Iris pigment epithelial cell (primary cell): ENCODE measurements around the gene FRS3.
A peak's percentile ranks its signal among the peaks of the same experiment; 100 is the strongest.

Source experiments
- DNase-seq: peaks from one replicate; pipeline ENCODE4 v3.0.0-alpha.2; 2011; ENCODE audit warnings: low read depth

The FRS3 gene

DNA sequence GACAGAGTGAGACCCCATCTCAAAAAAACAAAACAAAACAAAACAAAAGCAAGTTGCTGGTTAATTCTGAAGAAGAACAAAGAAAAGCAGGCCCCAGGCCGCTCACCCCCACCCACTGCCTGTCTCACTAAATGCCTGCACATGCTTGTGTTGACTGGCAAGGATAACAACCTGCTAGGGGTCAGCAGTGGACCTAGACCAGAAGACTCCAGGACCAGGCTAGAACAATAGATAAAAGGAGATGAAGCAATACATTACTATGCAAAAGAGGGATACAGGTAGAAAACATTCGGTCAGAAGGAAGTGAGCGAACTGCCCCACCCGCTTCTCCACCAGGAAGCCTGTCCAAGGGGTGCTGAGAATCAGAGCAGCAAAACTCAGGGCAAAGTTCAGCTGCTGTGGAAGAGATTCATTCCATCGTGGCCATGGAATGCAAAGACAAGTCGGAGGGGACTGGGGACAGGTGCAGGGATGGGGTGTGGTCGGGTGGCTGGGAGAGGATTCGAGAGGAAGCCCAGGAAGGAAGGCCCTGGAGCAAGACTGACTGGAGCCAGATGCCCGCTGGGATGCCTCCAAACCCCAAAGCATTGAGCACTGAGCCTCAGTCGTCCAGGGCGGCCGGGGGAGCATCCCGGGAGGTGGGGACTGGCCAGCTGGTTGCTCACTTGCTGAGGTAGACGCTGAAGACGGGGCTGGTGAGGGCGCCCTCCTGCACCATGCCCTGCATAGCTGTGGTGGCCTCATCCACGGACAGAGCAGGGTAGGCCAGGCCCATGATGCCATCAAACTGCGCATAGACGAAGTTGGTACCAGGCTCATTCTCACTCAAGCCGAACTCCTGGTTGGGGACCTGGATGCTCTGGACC, 37.8 kb downstream of the FRS3 start:
- DNase-seq, result no peak

DNA sequence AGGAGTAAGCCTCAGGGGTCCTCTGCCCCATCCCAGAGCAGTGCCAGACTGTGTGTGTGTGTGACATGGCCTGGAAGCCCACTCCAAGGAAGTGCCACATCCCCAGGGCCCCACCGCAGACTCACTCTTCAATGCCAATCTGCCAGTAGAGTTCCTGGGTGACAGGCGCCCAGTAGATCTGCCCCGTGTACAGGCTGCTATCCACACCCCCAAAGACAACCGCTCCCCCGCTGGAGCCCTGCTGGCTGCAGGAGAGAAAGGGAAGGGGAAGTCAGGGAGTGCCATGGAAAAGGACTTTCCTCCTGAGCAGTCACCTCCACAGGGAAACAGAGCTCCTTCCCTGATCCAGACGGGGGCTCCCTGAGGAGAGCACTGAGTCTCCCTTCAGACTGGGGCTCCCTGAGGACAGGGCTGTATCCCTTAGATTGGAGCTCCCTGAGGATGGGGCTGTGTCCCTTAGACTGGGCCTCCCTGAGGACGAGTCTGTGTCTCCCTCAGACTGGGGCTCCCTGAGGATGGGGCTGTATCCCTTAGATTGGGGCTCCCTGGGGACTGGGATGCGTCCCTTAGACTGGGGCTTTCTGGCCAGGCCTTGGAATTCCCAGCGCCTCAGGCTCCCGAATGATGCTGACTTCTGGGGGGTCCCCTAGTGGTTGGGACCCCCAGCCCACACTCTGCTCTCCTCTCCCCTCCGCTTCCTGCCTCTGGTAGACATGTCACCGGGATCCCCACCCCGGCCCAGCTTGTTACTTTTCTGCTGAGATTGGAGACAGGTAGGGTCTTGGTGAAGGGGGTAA, 39.1 kb downstream of the FRS3 start:
- no peak for DNase-seq

DNA sequence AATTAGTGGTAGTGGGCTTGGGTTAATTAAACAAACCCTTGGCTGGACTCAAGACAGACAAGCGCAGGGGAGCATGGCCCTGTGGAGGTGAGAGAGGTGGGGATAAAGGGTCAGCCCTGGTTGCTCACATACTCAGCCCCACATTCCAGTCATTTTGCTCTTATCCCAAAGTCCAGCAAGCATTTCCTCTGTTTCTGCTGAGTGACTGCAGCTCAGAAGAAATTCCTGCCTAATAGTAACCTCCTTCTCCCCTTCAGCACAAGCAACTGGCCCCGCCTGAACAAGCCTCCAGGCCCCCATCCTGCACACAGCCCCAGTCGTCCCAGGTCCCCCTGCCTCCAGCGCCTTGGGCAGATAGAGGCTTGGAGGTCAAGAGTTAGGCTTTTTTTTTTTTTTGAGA, 40.7 kb downstream of the FRS3 start:
- DNase-seq, result no peak

DNA sequence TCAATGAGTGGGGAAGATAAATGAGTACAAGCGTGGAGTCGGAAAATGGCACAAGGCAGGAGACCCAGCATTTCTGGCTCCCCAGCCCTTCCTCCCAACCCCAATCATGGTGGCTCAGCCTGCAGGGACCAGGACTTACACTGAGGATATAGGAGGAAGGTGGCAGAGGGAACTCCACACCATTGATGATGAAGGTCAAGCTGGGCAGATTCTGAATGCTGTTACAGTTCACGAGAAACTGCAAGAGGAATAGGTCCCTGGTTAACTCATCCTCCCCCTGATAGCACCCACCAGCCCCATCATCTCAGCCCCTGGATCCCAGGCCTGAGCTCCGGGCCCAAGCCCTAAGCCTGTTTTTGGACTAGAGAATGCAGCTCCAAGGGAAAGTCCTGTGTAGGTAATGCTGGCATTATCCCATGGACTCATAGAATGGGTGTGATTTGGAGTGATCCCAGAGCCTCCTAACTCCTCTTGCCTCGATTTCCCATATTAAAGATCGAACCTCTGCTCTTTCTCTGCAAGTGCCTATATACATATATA, 42.0 kb downstream of the FRS3 start:
- no peak for DNase-seq

DNA sequence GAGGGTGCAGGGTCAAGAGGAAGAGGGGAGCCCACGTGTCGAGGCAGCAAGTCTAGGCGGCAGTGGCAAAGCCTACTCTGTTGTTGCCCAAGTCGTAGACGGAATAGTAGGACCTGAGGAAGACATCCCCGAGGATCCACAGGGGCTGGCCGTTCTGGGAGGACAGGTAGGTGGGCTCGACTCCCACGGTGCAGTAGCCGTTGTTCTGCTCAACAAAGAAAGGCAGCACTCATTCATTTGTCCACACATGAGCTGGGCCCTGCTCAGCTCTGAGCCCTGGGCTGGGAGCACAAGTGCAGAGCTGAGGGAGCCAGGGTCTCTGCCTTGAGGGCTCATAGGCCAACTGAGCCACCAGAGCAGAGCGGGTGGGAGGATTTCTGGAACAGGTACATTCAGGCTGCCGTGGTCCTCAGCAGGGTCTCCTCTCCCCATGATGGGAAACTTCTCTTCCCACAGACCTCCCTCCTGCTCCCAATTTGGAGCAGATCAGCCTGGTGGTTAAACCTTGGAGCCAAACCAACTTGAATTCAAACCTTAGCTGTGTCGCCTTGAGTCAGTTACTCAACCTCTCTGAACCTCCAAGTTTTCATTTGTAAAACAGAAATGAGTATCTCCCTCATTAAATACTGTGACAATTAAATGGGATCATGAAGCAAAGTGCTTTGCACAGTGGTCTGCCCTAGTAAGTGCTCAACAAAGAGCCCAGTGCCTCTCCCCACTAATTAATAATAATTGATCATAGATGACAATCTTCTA, 42.7 kb downstream of the FRS3 start:
- DNase-seq, result no peak

DNA sequence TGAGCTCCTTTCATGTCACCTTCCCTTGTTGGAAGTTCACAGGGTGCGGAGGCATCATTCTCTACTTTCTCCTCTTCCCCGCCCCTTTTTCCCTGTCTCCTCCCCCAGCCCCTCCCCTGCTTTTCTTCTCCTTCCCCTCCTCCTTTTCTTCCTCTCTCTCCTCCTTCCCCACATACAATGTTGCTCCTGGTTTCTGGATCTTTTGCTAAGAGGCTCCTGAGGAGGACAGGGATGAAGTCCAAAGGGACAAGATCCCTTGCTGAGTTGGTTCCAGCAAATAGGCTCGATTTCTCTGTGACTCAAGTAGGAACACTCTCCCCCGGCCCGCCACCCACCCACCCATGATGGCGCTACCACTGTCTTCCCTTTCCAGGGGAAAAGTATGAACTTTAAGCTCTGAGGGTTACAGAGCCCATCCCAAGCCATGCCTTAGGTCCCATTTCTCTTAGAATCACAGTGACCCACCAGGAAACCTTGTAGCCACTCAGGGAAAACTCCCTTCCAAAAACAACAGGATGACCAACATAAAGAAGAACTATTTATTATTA, 43.4 kb downstream of the FRS3 start:
- no peak for DNase-seq

DNA sequence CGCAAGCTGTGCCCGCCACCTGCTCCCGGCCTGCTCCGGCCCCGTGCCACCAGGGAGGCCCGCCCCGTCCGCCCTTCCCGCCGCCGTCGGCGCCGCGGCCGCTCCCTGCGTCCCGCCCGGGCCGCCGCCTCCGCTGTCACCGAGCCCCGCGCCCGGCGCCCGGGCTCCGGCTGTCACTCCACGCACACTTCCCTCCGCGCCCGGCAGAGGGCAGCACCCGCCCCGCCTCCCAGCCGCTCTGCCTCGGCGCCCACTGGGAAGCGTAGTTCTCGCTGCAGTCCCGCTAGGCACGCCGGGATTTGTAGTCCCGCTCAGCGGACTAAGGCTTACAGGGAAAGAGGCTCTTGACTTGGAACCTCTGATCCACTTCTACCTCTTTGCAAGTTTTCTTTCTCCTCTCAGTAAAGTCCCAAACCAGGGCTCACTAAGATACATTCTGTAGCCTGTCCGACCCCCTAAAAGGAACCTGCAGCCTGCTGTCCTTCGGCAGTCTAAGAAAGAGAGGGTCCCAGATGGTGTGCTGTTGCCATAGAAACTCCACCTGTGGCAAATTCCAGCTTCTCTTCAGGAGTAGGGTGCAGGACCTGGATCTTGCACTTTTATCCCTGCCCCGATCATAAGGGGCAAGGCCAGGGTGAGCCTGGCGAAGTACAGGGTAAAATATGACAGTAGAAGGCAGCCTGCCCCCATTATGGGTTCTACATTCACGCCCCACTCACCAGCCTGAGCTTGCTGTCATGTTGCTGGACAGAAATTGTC, 44.1 kb downstream of the FRS3 start, which contains the start of gene TFEB:
Gene TFEB (minus strand): TSS at position 182 of the 759 bp plus-strand sequence. CDS start 44,395 bp downstream, outside the sequence.
- peak; percentile 89 for DNase-seq

DNA sequence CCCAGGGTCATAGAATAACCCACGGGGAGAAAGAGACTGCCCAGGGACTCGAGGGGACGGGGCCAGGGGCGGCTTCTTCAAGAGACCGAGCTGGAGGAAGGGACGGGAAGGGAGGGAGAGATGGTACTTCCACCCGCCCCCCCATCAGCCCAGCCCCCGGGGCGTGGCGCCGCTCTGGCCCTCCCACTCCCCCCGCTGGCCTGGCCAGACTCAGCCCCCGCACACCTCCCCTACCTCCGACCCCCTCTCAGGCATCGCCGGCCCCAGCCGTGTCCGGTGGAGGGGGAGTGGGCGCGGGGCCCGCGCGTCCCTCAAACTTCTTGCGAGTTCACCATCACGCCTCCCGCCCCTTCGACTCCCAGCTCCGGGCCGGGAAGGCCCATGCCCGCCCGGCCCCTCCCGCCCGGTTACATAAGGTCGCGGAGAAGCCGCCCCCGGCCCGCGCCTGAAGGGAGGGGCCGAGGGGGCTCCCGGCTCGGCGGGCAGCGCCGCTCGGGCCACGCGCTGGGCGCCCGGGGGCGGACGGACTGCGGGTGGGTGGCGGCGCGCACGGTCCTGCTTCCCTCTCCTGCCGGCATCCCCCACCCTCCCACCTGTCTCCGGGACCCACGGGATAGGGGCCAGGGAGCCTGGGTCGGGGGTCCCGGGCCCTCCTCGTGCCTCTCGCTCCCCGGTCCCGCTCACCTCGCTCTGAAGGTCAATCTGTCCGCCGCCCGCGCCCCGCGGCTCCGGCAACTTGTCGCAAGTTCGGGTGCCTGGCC, 44.9 kb downstream of the FRS3 start:
- DNase-seq, result peak; percentile 84

DNA sequence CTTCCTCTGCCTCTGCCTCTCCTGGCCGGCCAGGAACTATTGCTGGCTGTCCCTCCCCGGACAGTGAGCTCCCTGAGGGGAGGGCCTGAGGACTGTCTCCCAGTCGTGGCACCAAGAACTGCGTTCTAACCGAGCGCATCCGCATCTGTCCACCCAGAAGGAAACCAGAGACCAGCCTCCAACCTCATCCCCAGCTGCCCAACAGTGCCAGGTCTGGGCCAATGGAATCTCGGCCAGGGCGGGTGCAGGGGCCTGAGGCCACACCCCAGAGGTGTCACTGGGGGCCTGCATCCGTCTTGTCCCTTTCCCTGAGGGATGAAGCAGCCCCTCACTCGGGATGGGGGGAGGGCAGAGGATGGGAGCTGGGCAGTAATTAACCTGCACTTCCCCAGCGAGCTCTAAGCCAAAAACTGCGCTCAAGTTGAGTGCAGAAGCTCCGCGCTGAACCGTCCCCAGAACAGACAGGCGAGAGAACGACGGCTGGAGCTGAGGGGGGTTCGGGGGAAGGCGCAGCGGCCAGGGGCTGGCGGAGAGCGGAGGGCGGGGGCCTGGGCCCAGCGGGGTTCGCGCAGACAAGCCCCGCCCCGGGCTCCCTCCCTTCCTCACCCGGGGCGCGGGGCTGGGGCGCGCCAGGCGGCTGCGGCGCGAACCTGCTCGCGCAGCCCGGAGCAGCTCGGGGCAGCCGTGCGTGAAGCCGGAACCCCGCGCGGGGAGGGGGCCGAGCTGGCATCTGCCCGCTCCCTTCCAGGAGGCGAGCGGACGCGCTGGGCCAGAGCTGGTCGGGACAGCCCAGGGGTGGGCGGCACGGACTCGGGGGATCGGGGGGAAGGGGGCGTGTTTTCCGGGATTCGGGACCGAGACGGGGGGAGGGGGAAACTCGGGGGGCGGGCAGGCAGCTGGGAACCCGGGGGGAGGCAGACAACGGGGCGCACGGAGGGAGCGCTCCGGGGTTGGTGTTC, 45.7 kb downstream of the FRS3 start:
- peak; percentile 82 for DNase-seq

DNA sequence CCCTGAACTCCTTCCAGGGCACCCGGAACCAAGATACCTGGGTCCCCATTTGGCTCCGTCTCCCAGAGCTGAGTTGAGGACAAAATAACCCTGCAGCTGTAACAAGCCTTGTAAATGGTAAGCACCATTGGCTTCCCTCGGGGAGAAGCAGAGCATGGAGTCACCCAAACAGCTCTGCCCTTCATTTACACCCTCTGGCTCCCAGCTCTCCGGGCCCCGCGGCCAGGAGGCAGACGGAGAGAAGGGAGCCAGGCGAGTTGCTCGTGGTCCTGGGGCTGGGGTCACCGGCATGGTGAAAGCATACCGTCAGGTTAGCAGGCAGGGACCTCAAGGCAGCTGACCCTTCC, 46.4 kb downstream of the FRS3 start:
- DNase-seq, result no peak

DNA sequence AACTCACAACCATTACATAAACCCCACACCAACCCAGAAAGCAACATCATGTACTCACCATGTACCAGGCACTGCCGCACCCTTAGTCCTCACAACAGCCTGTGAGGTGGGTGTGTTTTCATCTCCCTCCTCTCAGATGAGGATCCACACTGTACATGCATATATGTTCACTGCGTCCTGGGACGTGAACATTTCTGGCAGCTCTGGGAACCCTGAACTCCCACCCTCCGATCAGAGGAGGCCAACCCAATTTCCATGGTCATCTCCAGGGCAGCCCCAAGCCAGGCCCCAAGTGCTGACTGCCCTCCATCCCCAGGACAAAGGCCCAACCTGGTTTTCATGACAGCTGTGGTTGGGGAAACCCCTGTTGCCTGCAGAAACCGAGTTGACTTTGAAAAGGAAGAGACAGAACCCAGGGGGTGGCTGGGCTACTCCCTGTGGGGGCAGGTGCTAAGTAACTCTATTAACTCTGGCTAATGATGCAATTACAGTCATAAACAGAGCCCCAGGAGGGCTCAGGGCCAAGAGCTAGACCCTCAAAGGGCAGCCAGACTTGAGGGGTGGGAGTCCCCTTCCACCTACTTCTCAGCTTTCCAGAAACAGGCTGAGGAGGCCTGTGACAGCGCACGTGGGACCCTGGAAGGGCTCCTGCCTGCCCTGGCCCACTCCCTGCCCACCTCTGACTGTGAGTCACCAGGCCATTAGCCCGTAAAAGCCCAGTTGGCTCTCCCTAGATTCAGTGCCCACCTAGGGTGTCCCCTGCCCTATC, 46.9 kb downstream of the FRS3 start:
- DNase-seq, result peak; percentile 48

DNA sequence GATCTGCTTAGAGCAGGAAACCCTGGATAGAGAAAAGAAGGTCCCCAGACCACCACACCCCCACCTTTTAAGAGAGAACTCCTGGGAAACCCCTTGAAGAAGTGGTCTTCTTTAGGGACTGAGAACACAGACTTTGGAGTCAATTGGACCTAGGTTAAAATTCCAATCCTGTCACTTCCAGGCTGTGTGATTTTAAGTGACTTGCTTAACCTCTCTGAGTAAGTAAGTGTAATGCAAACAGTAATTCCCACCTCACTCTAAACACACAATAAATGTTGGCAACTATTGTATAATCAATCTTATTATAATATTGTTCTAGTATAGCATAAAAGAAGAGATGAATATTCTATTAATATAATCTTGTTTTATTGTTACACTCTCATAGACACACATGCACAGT, 47.6 kb downstream of the FRS3 start:
- DNase-seq, result no peak

DNA sequence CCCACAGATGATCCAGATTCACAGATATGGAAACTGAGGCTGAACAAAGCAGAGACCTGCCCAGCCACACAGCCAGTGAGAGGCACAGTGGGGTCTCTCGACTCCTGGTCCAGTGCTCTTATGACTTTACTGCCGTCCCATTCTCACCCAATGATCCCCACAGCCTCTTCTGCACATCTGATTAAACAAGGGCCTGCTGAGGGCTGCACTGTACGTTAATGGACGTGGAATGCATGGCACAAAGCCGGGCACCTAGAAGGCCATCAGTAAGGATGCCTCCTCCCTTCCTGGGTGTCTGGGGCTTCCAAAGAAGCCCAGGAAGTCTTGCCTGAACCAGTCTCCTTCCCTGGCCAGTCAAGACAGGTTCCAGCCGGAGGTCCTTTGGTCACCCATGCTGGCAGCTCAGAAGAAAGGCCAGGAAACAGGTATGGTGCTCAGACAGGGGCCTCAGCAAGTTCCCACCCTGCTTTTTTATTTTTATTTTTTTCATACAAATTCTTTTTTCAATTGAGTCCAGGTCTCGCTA, 48.1 kb downstream of the FRS3 start:
- no peak for DNase-seq

DNA sequence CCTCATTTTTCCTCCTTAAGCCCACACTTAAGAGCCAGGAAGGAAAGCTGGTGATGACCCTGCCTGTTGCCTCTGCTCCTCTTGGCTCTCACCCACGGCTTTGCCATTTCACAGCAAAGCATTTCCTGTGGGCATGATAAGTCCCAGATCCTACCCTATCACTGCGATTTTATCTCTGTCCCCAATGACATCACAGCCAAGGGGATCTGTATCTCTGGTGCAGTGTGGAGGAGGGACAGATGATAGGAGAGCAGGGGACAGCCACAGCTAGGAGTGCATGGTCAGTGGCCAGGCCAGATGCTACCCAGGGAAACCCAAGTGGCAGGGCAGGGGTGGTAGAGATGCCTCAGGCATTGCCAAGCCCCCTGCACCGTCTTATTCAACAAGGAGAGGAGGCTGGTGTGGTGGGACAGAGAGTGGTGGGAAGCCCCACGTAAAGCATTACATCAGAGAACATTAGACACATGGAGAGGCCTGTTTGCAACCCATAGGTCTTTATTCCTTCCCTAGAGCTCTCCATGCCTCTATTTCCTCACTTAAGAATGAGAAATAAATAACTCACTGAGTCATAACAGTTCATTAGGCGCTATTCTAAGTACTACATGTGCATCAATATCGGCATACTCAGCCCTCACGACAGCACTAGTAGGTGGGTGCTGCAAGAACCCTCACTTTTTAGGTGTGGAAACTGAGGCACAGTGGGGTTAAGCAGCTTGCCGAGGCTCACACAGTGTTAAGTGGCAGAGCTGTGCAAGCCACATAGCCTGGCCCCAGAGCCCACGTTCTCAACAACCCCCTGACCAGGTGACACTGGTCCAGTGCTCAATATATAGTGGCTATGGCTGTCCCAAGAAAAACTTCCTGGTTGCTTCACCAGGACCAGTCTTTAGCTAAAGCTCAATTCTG, 48.9 kb downstream of the FRS3 start:
- peak; percentile 38 for DNase-seq

DNA sequence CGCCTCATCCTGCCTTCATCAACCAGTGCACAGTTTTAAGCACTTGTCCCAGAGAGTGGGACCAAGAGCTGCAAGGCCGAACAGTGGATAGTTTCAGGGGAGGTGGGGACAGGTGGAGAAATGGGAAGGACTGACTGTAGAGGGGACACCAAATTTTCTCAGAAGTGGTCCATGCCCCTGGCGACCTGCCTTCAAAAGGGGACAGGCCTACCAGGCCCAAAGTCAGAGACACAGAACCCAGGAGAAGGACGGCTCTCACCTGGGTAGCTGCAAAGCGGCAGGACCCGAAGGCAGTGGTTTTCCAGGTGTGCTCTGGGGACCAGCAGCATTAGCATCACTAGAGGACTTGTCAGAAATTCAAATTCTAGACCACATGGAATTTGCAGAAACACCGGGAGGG, 50.1 kb downstream of the FRS3 start:
- no peak for DNase-seq

DNA sequence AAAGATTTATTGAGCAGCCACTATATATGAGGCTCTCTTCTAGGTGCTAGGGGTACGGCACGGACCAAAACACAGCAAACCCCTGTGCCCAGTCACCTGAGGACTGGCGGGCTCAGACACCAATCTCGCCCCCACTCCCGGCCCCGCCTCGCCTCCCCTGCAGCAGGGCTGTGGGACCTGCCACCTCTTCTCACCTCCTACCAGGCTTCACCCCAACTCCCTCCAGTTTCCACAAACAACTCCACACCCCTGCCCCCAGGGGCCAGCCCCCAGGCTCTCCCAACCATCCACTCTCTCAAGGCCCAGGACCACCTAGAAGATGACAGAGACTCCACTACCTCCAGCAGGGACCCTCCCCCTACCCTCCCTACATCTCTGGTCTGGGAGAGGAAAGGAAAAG, 50.7 kb downstream of the FRS3 start:
- no peak for DNase-seq
